SU-DHL-6 (cell line): Measurements from ENCODE around the gene KAT8.
"Not testable (repeated sequence)": the region's sequence is repeated elsewhere in the genome, so short reads cannot be mapped to it uniquely, and the experiment has no call there.

Experiments
- H2AFZ ChIP-seq: fragments of 200-600 bp; sonication (generic); 2 replicates; pipeline ENCODE4 v1.6.1; 2014; ENCODE audit warnings: low read depth, mild to moderate bottlenecking, moderate library complexity, mixed read lengths, antibody characterized with exemption, low read length; ENCODE audit not compliant: severe bottlenecking
- H3F3A ChIP-seq: fragments of 200-600 bp; shearing (Covaris generic); 2 replicates; pipeline ENCODE4 v1.6.0; 2016; ENCODE audit warnings: antibody characterized with exemption, mild to moderate bottlenecking; ENCODE audit not compliant: insufficient read depth
- H3K27ac ChIP-seq: fragments of 200-600 bp; sonication (generic); 2 replicates; pipeline ENCODE4 v1.5.1; 2016; ENCODE audit warnings: low read depth, mild to moderate bottlenecking, low read length, moderate library complexity, mixed read lengths
- H3K27me3 ChIP-seq: fragments of 200-600 bp; sonication (generic), shearing (Covaris generic); 2 replicates; pipeline ENCODE4 v1.6.0; 2014; ENCODE audit warnings: mild to moderate bottlenecking, low read length
- H3K36me3 ChIP-seq: fragments of 200-600 bp; sonication (generic); 2 replicates; pipeline ENCODE4 v1.6.1; 2014; ENCODE audit warnings: mild to moderate bottlenecking, low read length, mixed read lengths
- H3K4me2 ChIP-seq: fragments of 300-600, 200-600 bp; shearing (Covaris generic), sonication (generic); 2 replicates; pipeline ENCODE4 v1.6.0; 2014; ENCODE audit warnings: low read length, low read depth, mild to moderate bottlenecking; ENCODE audit not compliant: poor library complexity, severe bottlenecking
- H3K4me3 ChIP-seq: fragments of 200-600 bp; sonication (generic); 2 replicates; pipeline ENCODE4 v1.5.1; 2014; ENCODE audit warnings: antibody characterized with exemption, low read length, mild to moderate bottlenecking, mixed read lengths; ENCODE audit not compliant: insufficient read depth, poor library complexity, severe bottlenecking
- H3K79me2 ChIP-seq: fragments of 200-600 bp; sonication (generic); 2 replicates; pipeline ENCODE4 v1.6.1; 2014; ENCODE audit warnings: mild to moderate bottlenecking, low read length, moderate library complexity; ENCODE audit not compliant: insufficient read depth
- H3K9ac ChIP-seq: fragments of 200-600 bp; sonication (generic); 2 replicates; pipeline ENCODE4 v1.7.0; 2014; ENCODE audit warnings: mild to moderate bottlenecking, low read length
- H3K9me2 ChIP-seq: fragments of 200-600 bp; sonication (generic); replicated peaks from 2 replicates; pipeline ENCODE4 v1.6.1; 2014; ENCODE audit warnings: low read length; ENCODE audit not compliant: insufficient read depth
- H3K9me3 ChIP-seq: fragments of 200-600 bp; sonication (generic); 2 replicates; pipeline ENCODE4 v1.6.1; 2014; ENCODE audit warnings: low read length, mixed read lengths; ENCODE audit not compliant: insufficient read depth
- H4K20me1 ChIP-seq: fragments of 200-600 bp; sonication (generic); 2 replicates; pipeline ENCODE4 v1.6.1; 2014; ENCODE audit warnings: low read depth, mild to moderate bottlenecking, antibody characterized with exemption, low read length, moderate library complexity, mixed read lengths
- CTCF ChIP-seq: fragments of 200-600 bp; sonication (generic); IDR thresholded peaks from one replicate; pipeline ENCODE4 v1.5.1; 2017; ENCODE audit warnings: antibody characterized with exemption, mild to moderate bottlenecking, low read length, moderate library complexity; ENCODE audit not compliant: insufficient read depth, poor library complexity, severe bottlenecking
- EZH2phosphoT487 ChIP-seq: fragments of 200-600 bp; sonication (generic), shearing (Covaris generic); conservative IDR thresholded peaks from 2 replicates; pipeline ENCODE4 v1.6.1; 2018; ENCODE audit warnings: mild to moderate bottlenecking, antibody characterized with exemption, low read length, moderate library complexity, mixed read lengths

The KAT8 gene

GRCh38 chr16:31134625-31135534 is 17.4 kb downstream of the KAT8 start:
- Histone ChIP-seq H3K27ac (no peak overlapping the region), H3F3A (no peaks in the 10 kb centered on the region), H3K9me3 (no peaks in the 10 kb centered on the region), H3K4me2 (no peak overlapping the region), H3K4me3 (no peak overlapping the region), H4K20me1 (no peaks in the 10 kb centered on the region), H3K9me2 (no peaks in the 10 kb centered on the region), H3K79me2 (no peaks in the 10 kb centered on the region), H3K9ac (no peak overlapping the region), H3K27me3 (no peaks in the 10 kb centered on the region), H3K36me3 (no peaks in the 10 kb centered on the region), H2AFZ (no peak overlapping the region)
- TF ChIP-seq CTCF: no peak
- TF ChIP-seq EZH2phosphoT487: no peak

- H3K4me3 ChIP-seq: no peak within 1 kb of the TSS
- no peaks in the 10 kb centered on the region for H3K79me2 ChIP-seq
- no peaks in the 10 kb centered on the region for H3K36me3 ChIP-seq
- no peaks in the 10 kb centered on the region for H3F3A ChIP-seq
- no peak within 1 kb of the TSS for H3K9ac ChIP-seq
- no peak for TF ChIP-seq CTCF
- no peak for TF ChIP-seq EZH2phosphoT487
- no peaks in the 10 kb centered on the region for H4K20me1 ChIP-seq
- no peak within 1 kb of the TSS for H2AFZ ChIP-seq
- H3K27me3 ChIP-seq: no peaks in the 10 kb centered on the region
- no peaks in the 10 kb centered on the region for H3K9me3 ChIP-seq
- no peak within 1 kb of the TSS for H3K4me2 ChIP-seq
- H3K9me2 ChIP-seq: no peaks in the 10 kb centered on the region
- H3K27ac ChIP-seq: no peak within 1 kb of the TSS
These were observed 18.2 kb downstream of the KAT8 start, which contains the start of gene PRSS8 for GRCh38 chr16:31135535-31136286. Gene PRSS8, minus strand, starts transcription at chr16:31135727. Its CDS starts 229 bp downstream, at chr16:31135498.

- H3K27me3 ChIP-seq: no peaks in the 10 kb centered on the region
- no peak overlapping the region for H3K27ac ChIP-seq
- no peak overlapping the region for H3K4me3 ChIP-seq
- H3K9me2 ChIP-seq: no peaks in the 10 kb centered on the region
- no peak overlapping the region for H2AFZ ChIP-seq
- H3F3A ChIP-seq: no peaks in the 10 kb centered on the region
- TF ChIP-seq CTCF (no peak), EZH2phosphoT487 (no peak)
- H3K79me2 ChIP-seq: no peaks in the 10 kb centered on the region
- H3K9ac ChIP-seq: no peak overlapping the region
- H3K9me3 ChIP-seq: no peaks in the 10 kb centered on the region
- H3K36me3 ChIP-seq: no peaks in the 10 kb centered on the region
- H3K4me2 ChIP-seq: no peak overlapping the region
- H4K20me1 ChIP-seq: no peaks in the 10 kb centered on the region
These were observed 18.8 kb downstream of the KAT8 start for GRCh38 chr16:31136287-31136662.

GRCh38 chr16:31136822-31137499 is 19.5 kb downstream of the KAT8 start:
- not testable (repeated sequence) for H3K9me3 ChIP-seq, H3K4me3 ChIP-seq, H3K9ac ChIP-seq, H3K27ac ChIP-seq, H3K79me2 ChIP-seq, H4K20me1 ChIP-seq, H3K36me3 ChIP-seq, H3K4me2 ChIP-seq, H2AFZ ChIP-seq, H3K9me2 ChIP-seq, H3K27me3 ChIP-seq, H3F3A ChIP-seq
